ENCODE results near the gene BCAS1.
"Not testable (repeated sequence)": the region's sequence is repeated elsewhere in the genome, so short reads cannot be mapped to it uniquely, and the experiment has no call there.

BCAS1 gene

DNA sequence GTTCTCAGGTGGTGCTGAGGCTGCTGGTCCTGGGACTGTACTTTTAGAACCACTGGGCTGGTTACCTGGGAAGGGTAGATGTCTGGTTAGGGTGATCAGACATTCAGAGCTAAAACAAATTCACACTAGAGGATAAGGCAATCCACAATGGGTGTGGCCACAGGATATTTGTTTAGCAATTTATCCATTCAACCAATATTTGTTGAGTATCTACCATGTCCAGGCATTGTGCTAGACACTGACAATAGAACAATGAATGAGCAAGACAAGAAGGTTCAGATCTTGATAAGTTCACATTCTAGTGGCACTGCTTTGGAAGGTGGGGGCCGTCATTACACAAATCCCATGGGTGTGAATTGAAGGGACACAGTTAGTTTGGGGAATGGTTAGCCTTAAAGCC is 131.7 kb downstream of the BCAS1 start:
- no peaks in the 10 kb centered on the region for H3K36me3 ChIP-seq (ENCODE audit: insufficient read depth, low read length)
- peaks cover 38% of the 10 kb centered on the region for H3K4me1 ChIP-seq (ENCODE audit: insufficient read depth, low read length)

DNA sequence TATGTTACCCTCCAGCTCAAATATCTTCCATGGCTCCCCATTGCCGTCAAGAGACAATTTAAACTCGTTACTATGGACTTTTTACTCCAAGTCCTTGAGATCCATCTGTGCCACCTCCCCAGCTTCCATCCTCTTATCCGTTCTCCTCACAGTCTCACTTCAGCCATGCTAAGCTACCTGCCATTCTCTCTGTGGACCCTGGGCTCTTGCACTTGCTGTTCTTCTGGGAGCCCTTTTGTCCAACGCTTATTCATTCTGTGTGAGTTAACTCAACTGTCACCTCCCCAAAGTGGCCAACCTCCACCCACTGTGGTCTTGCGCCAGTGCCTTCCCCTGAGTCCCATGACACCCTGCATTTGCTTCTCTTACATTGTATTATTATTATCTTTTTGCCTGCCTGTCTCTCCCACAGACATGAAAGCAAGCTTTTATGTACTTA is 132.4 kb downstream of the BCAS1 start:
- Histone ChIP-seq H3K9me3 (ENCODE audit: low read length) (no peaks in the 10 kb centered on the region), H3K27me3 (ENCODE audit: insufficient read depth, low read length) (no peaks in the 10 kb centered on the region), H2AFZ (ENCODE audit: low read depth, low read length) (no peak overlapping the region), H3K4me1 (ENCODE audit: insufficient read depth, low read length) (peaks cover 38% of the 10 kb centered on the region), H3K36me3 (ENCODE audit: insufficient read depth, low read length) (no peaks in the 10 kb centered on the region), H3K4me3 (ENCODE audit: low read length) (no peak overlapping the region)

More for the DNA sequence above, 131.7 kb downstream of the BCAS1 start:
- H3K4me3 ChIP-seq (ENCODE audit: low read length): no peak overlapping the region
- H2AFZ ChIP-seq (ENCODE audit: low read depth, low read length): no peak overlapping the region
- no peaks in the 10 kb centered on the region for H3K9me3 ChIP-seq (ENCODE audit: low read length)
- H3K27me3 ChIP-seq (ENCODE audit: insufficient read depth, low read length): no peaks in the 10 kb centered on the region

DNA sequence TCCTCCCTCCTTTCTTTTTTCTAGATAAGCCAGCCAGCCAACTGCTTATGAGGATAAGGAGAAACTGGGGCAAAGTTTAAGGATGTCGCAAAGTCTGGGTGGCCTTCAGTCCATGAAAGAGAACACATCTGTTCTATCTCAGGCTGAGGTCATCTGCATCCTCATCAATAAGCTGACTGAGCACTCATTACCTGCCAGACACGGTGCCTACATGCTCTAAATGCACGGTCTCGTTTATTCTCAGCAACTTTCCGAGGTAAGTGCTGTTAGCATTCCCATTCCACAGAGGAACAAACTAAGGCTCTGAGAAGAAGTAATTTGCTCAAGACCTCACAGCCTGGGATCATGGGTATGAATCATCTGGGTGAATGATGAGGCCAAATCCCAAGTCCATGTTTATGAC is 133.1 kb downstream of the BCAS1 start:
- Histone ChIP-seq H3K4me1 (ENCODE audit: insufficient read depth, low read length) (peaks cover 32% of the 10 kb centered on the region), H3K4me3 (ENCODE audit: low read length) (no peak overlapping the region)

DNA sequence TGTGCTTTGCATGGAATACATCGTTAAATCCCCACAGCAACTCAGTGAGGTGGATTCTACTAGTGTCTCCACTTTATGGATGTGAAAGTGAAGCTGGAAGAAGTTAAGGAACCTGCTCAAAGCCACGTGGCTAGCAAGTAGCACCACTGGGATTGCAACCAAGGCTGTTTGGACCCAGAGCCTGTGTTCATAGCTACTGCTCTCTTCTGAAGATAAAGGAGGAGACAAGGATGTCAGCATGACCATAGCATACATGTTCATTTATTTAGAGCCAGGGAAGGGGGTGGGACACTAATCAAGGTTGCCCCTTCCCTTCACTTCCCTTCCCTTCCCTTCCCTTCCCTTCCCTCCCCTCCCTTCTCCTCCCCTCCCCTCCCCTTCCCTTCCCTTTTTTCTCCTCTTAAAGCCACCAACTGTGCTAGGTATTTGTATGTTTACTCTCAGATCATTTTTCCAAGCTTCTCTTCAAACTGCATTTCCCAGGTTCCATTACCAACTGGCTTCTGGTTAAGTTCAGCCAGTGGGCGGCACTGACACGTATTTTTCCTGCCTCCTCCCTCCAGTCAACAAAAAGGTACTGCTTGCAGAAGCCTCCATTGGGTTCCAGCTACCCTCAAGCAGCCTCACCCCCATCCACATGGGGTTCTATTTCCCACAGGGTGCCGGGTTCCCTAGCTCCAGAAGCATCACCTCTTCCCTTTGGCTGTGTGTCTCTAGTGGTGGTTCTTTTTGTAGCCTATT is 134.9 kb downstream of the BCAS1 start:
- Histone ChIP-seq H3K4me1 (ENCODE audit: insufficient read depth, low read length) (peaks cover 14% of the 10 kb centered on the region), H3K36me3 (ENCODE audit: insufficient read depth, low read length) (no peaks in the 10 kb centered on the region), H3K27me3 (ENCODE audit: insufficient read depth, low read length) (no peaks in the 10 kb centered on the region), H2AFZ (ENCODE audit: low read depth, low read length) (no peak overlapping the region), H3K9me3 (ENCODE audit: low read length) (no peaks in the 10 kb centered on the region), H3K4me3 (ENCODE audit: low read length) (no peak overlapping the region)

More for the DNA sequence above, 133.1 kb downstream of the BCAS1 start:
- H3K9me3 ChIP-seq (ENCODE audit: low read length): no peaks in the 10 kb centered on the region
- H3K36me3 ChIP-seq (ENCODE audit: insufficient read depth, low read length): no peaks in the 10 kb centered on the region
- no peaks in the 10 kb centered on the region for H3K27me3 ChIP-seq (ENCODE audit: insufficient read depth, low read length)
- no peak overlapping the region for H2AFZ ChIP-seq (ENCODE audit: low read depth, low read length)

DNA sequence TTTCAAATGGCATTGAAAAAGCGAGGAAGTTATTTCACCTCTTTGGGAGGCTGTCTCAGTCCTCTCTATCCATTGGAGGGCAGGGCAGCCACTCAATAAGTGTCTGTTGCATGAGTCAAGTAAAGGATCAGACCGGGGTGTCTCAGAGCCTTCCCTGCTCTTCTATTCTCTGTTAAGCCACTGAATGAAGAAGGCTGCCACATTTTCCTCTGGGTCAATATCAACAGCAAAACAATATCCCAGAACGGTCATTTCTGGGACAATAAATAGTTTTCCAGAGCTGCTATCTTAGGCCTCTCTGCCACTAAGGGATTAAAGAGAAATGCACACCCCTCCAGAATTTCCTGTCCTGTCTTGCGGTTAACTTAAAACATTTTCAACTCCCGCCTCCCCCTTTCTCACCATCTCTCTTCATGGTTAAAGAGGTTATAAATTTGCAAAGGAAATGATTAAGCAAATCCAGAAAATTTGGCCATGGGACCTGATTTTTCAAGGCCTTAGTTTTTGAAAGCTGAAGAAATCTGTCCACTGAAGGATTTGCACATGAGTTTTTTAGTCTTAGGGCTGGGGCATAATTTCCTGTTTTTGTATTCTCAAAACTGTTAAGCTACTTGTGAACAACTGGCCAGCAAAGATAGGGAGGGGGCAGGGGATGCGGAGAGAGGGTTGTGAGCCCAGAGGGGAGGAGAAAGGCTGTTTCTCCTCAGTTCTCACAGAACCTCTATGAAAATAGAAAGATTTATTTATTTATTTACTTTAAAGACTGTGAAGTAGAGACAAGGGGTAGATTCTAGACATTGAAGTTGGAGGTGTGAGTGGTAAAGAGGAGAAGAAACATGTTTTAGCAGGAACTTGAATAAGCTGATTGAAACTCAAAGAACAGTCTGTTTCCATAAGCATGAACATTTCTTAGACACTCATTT is 135.7 kb downstream of the BCAS1 start:
- Histone ChIP-seq H3K4me1 (ENCODE audit: insufficient read depth, low read length) (peaks cover 10% of the 10 kb centered on the region), H3K27me3 (ENCODE audit: insufficient read depth, low read length) (no peaks in the 10 kb centered on the region), H2AFZ (ENCODE audit: low read depth, low read length) (no peak overlapping the region), H3K4me3 (ENCODE audit: low read length) (no peak overlapping the region), H3K36me3 (ENCODE audit: insufficient read depth, low read length) (no peaks in the 10 kb centered on the region), H3K9me3 (ENCODE audit: low read length) (no peaks in the 10 kb centered on the region)

DNA sequence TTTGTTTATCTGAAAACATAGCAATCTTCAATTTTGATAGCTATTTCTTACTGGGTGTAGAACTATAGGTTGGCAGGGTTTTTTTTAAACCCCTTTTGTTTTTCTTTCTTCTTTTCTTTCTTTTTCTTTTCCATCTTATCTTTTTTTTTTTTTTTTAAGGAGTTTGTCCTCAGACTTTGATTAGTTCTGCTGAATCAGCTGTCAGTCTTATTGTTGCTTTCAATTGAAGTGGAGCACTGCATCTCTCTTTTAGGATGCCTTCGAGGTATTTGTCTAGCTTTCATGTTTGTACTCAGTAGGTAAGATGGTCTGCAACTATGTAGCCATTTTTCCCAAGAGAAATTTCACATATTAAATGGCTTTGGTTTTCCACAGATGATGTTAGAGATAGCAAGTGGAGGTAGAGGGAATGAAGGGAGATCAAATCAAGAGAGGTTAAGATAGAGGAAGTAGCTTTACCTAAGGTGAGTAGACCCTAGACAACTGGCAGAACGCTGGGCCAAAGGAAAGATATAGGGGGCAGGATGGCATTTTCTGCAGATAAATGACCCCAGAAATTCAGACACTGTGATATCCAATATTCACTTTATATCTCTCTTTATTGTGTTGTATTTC is 137.1 kb downstream of the BCAS1 start:
- Histone ChIP-seq H3K36me3 (ENCODE audit: insufficient read depth, low read length) (no peaks in the 10 kb centered on the region), H3K4me3 (ENCODE audit: low read length) (no peak overlapping the region), H3K27me3 (ENCODE audit: insufficient read depth, low read length) (no peaks in the 10 kb centered on the region), H2AFZ (ENCODE audit: low read depth, low read length) (no peak overlapping the region), H3K9me3 (ENCODE audit: low read length) (no peaks in the 10 kb centered on the region), H3K4me1 (ENCODE audit: insufficient read depth, low read length) (peaks cover 7% of the 10 kb centered on the region)

DNA sequence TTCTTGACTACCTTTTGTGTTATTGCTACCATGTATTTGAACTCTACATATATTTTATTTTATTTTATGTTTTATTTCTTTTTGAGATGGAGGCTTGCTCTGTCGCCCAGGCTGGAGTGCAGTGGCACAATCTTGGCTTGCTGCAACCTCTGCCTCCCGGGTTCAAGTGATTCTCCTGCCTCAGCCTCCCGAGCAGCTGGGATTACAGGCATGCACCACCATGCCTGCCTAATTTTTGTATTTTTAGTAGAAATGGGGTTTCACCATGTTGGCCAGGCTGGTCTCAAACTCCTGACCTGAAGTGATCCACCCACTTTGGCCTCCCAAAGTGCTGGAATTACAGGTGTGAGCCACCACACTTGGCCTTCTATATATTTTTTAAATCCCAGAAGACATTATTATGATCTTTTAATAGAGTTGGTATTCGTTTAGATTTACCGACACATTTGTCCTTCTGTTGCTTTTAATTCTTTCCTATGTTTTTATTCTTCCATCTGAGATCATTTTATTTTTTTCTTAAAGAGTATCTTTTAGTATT is 137.7 kb downstream of the BCAS1 start:
- not testable (repeated sequence) for H3K4me1 ChIP-seq (ENCODE audit: insufficient read depth, low read length); H3K36me3 ChIP-seq (ENCODE audit: insufficient read depth, low read length); H2AFZ ChIP-seq (ENCODE audit: low read depth, low read length); H3K27me3 ChIP-seq (ENCODE audit: insufficient read depth, low read length); H3K4me3 ChIP-seq (ENCODE audit: low read length); H3K9me3 ChIP-seq (ENCODE audit: low read length)

DNA sequence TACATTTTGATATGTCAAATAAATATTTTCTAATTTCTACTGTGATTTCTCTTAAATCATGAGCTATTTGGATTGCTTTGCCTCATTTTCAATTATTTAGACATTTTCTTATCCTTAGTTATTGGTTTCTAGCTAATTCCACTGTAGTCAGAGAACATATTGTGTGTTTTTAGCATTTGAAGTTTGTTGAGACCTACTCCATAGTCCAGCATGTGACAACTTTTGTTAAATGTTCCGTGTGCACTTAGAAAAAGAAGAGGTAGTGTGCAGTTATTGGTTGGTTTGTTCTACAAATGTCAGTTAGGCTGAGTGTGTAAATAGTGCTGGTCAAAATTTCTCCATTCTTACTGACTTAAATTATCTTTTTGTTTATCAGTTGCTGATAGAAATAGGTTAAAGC is 138.8 kb downstream of the BCAS1 start:
- Histone ChIP-seq H3K4me1 (ENCODE audit: insufficient read depth, low read length) (peaks cover 7% of the 10 kb centered on the region), H3K9me3 (ENCODE audit: low read length) (no peaks in the 10 kb centered on the region), H3K27me3 (ENCODE audit: insufficient read depth, low read length) (no peaks in the 10 kb centered on the region), H3K4me3 (ENCODE audit: low read length) (no peak overlapping the region), H2AFZ (ENCODE audit: low read depth, low read length) (no peak overlapping the region), H3K36me3 (ENCODE audit: insufficient read depth, low read length) (no peaks in the 10 kb centered on the region)

DNA sequence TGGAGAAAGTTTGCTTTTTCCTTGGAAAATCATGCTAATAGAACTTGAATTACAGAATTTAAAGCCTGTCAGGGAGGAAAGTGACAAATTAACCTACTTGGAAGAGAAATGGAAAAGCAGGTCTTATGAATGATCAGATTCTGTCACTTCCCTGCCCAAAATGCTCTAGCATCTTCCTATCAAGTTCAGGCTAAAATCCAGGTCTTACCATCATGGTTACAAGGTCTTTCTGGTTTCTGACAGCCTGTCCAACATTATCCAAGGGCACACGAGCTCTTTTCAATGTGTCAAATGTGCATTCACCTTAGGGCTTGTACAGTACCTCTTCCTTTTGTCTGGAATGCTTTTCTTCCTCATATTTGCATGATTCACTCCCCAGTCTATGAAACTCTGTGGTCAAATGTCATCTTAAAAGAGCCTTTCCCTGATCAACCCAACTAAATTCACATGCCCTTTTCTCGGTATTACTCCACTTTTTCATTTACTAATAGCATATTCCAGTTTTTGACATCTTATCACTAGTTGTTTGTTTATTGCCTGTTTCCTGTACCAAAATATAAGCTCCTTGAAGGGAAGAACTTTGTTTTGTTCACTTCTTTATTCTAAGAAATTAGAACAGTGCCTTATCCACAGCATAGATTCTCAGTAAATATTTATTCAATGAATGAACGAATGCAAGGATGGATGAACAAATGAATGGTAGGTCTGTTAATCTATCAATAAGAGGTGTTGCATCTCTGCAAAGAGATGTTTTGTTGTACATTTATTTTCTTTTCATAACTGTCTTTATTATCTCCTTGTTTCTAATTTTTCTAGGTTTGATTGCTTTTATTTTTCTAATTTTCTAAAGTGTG is 139.5 kb downstream of the BCAS1 start:
- Histone ChIP-seq H3K27me3 (ENCODE audit: insufficient read depth, low read length) (no peaks in the 10 kb centered on the region), H3K4me1 (ENCODE audit: insufficient read depth, low read length) (peaks cover 7% of the 10 kb centered on the region), H3K36me3 (ENCODE audit: insufficient read depth, low read length) (no peaks in the 10 kb centered on the region), H3K4me3 (ENCODE audit: low read length) (no peak overlapping the region), H3K9me3 (ENCODE audit: low read length) (no peaks in the 10 kb centered on the region), H2AFZ (ENCODE audit: low read depth, low read length) (no peak overlapping the region)

DNA sequence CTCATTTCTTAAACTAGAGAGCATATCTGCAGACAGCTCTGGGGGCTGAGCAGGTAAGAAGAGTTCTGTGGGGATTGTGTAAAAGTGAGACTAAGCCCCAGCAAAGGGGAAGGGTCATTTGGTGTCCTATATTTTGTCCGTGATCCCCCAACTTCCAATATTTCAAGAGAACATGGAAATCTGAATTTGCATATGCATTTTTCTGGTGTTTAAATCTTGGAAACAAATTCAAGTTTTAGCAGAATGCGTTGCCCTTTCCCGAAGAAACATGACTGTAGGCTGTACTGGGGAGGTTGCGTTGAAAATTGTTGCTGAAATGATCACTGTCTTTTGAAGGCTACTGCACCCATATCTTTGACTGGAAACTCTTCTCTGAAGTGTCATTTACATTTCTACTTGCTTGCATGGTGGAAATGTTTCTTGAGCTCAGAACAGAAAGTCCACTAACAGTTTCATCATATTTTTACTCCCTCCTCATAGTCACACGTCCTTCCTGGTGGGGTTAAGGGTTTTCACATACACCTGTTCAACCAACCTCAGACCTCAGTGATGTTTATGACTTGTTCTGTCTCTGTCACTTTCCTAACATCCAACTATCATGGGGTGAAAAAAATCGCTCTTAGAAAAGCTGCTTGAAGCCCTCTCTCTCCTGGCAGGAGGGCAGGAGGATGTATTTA is 140.3 kb downstream of the BCAS1 start:
- no peaks in the 10 kb centered on the region for H3K36me3 ChIP-seq (ENCODE audit: insufficient read depth, low read length)
- peaks cover 7% of the 10 kb centered on the region for H3K4me1 ChIP-seq (ENCODE audit: insufficient read depth, low read length)
- H2AFZ ChIP-seq (ENCODE audit: low read depth, low read length): no peak overlapping the region
- H3K9me3 ChIP-seq (ENCODE audit: low read length): no peaks in the 10 kb centered on the region
- H3K4me3 ChIP-seq (ENCODE audit: low read length): no peak overlapping the region
- no peaks in the 10 kb centered on the region for H3K27me3 ChIP-seq (ENCODE audit: insufficient read depth, low read length)

DNA sequence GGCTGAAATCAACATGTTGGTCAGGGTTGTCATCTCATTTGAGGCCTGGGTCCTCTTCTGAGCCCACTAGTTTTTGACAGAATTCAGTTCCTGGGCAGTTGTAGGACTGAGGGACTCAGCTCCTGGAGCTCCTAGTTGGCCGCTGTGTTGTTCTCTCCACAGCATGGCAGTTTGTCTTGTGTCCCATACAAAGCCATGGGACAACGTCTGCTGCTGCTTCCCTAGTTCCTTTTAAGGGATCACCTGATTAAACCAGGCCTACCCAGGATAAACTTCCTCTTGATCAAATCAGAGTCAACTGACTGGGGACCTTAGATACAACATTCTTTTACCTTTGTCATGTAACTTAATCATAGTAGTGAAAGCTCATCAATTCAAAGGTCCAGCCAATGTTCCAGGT is 141.0 kb downstream of the BCAS1 start:
- Histone ChIP-seq H3K4me1 (ENCODE audit: insufficient read depth, low read length) (peaks cover under 1% of the 10 kb centered on the region), H3K9me3 (ENCODE audit: low read length) (no peaks in the 10 kb centered on the region), H2AFZ (ENCODE audit: low read depth, low read length) (no peak overlapping the region), H3K4me3 (ENCODE audit: low read length) (no peak overlapping the region), H3K27me3 (ENCODE audit: insufficient read depth, low read length) (no peaks in the 10 kb centered on the region), H3K36me3 (ENCODE audit: insufficient read depth, low read length) (no peaks in the 10 kb centered on the region)

DNA sequence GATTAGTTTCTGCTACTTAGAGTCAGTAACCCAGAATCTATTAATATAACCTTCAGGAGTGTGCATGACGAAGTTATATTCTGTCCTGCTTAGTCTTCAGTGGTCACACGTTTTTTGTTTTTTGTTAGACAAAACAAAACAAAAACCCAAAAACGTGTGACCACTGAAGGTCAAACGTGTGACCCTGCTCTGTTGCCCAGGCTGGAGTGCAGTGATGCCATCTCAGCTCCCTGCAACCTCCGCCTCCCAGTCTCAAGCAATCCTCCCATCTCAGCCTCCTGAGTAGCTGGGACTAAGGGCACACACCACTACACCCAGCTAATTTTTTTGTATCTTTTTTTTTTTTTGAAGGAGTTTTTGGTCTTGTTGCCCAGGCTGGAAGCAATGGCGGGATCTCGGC is 142.4 kb downstream of the BCAS1 start:
- peaks cover under 1% of the 10 kb centered on the region for H3K4me1 ChIP-seq (ENCODE audit: insufficient read depth, low read length)
- no peak overlapping the region for H2AFZ ChIP-seq (ENCODE audit: low read depth, low read length)
- H3K4me3 ChIP-seq (ENCODE audit: low read length): no peak overlapping the region
- no peaks in the 10 kb centered on the region for H3K36me3 ChIP-seq (ENCODE audit: insufficient read depth, low read length)
- H3K27me3 ChIP-seq (ENCODE audit: insufficient read depth, low read length): no peaks in the 10 kb centered on the region
- no peaks in the 10 kb centered on the region for H3K9me3 ChIP-seq (ENCODE audit: low read length)
